Tibial artery (tissue), 4 donors: Measurements from ENCODE around the gene RIPK4.
"Not testable (repeated sequence)": the region's sequence is repeated elsewhere in the genome, so short reads cannot be mapped to it uniquely, and the experiment has no call there.

Experiments used
- DNase-seq, 2 donors: peaks; one replicate each; pipeline ENCODE4 v3.0.0-alpha.2; 2019
- H3K27ac ChIP-seq, 2 donors: fragments of 200-600 bp; sonication (generic) in 1 of 2; 1 replicate in 1 of 2; 2 replicates in 1 of 2; pipeline ENCODE4 v1.5.1; 2018 to 2019; ENCODE audit warnings: mild to moderate bottlenecking in 1 of 2
- H3K27me3 ChIP-seq, 2 donors: fragments of 200-600 bp; sonication (generic) in 1 of 2; one replicate each; pipeline versions ENCODE4 v1.5.1 to v1.6.0; 2016 to 2019
- H3K36me3 ChIP-seq, 3 donors: fragments of 200-600 bp; sonication (generic) in 2 of 3; one replicate each; pipeline ENCODE4 v1.5.1; 2016 to 2019; ENCODE audit warnings: mild to moderate bottlenecking in 2 of 3
- H3K4me1 ChIP-seq, 4 donors: fragments of 200-600 bp; sonication (generic) in 2 of 4; 1 replicate in 3 of 4; 2 replicates in 1 of 4; pipeline ENCODE4 v1.5.1; 2016 to 2019
- H3K4me3 ChIP-seq, 2 donors: fragments of 200-600 bp; sonication (generic) in 1 of 2; 1 replicate in 1 of 2; 2 replicates in 1 of 2; pipeline ENCODE4 v1.5.1; 2018 to 2019; ENCODE audit warnings: mild to moderate bottlenecking in 2 of 2
- H3K9me3 ChIP-seq, 3 donors: fragments of 200-600 bp; sonication (generic) in 1 of 3; one replicate each; pipeline ENCODE4 v1.5.1; 2016 to 2019
- CTCF ChIP-seq, 2 experiments: fragments of 200-600 bp in 1 of 2; fragments of 450-650 bp in 1 of 2; IDR thresholded peaks; one replicate each; pipeline ENCODE4 v1.5.1; 2017 to 2019; ENCODE audit warnings: antibody characterized with exemption in 2 of 2, mild to moderate bottlenecking in 1 of 2, moderate library complexity in 1 of 2
- intact Hi-C: fragments of 100-400 bp; cut with DNase I; formaldehyde crosslinking; loops from one replicate; pipeline ENCODE4 v1.15.0; 2023; ENCODE audit warnings: low total_unique reads

Gene RIPK4

GRCh38 chr21:41717573-41718330 lies 49.1 kb downstream of the RIPK4 start:
- Histone ChIP-seq H3K4me1 (peaks cover 0 to 7% (median 0%) of the 10 kb centered on the region in 4 donors), H3K27ac (no peak overlapping the region), H3K4me3 (no peak overlapping the region), H3K36me3 (no peaks in the 10 kb centered on the region), H3K27me3 (peaks cover 0 to 2% of the 10 kb centered on the region in 2 donors), H3K9me3 (no peaks in the 10 kb centered on the region)
- DNase-seq, result no peak
- no peak for TF ChIP-seq CTCF (IDR thresholded peaks at IDR 0.05)
- intact Hi-C loops, result no loop called here

- H3K27ac ChIP-seq, result no peak overlapping the region
- no peak for TF ChIP-seq CTCF (IDR thresholded peaks at IDR 0.05)
- H3K9me3 ChIP-seq, result no peaks in the 10 kb centered on the region
- H3K4me1 ChIP-seq, result peaks cover 0 to 7% (median 0%) of the 10 kb centered on the region in 4 donors
- H3K36me3 ChIP-seq, result no peaks in the 10 kb centered on the region
- H3K27me3 ChIP-seq, result peaks cover 0 to 2% of the 10 kb centered on the region in 2 donors
- intact Hi-C loops, result no loop called here
- no peak overlapping the region for H3K4me3 ChIP-seq
- no peak for DNase-seq
Measured at GRCh38 chr21:41716751-41717150, 50.1 kb downstream of the RIPK4 start.

GRCh38 chr21:41715649-41716281 lies 51.1 kb downstream of the RIPK4 start:
- Histone ChIP-seq H3K27ac (no peak overlapping the region), H3K4me3 (no peak overlapping the region), H3K9me3 (no peaks in the 10 kb centered on the region), H3K27me3 (peaks cover 0 to 2% of the 10 kb centered on the region in 2 donors), H3K36me3 (no peaks in the 10 kb centered on the region), H3K4me1 (peaks cover 0 to 7% (median 0%) of the 10 kb centered on the region in 4 donors)
- DNase-seq, result peak in 1 of 2 donors; percentile 61
- intact Hi-C loops, result no loop called here
- TF ChIP-seq CTCF (IDR thresholded peaks at IDR 0.05), result no peak

- DNase-seq, H3K4me3 ChIP-seq, H3K9me3 ChIP-seq, H3K4me1 ChIP-seq, intact Hi-C loops, H3K27ac ChIP-seq, H3K27me3 ChIP-seq, H3K36me3 ChIP-seq: not testable (repeated sequence)
Measured at GRCh38 chr21:41714299-41714865, 52.5 kb downstream of the RIPK4 start.

- H3K4me3 ChIP-seq, result no peak overlapping the region
- H3K4me1 ChIP-seq, result peaks cover 0 to 7% (median 0%) of the 10 kb centered on the region in 4 donors
- no peaks in the 10 kb centered on the region for H3K9me3 ChIP-seq
- peak in 1 of 2 donors; percentile 53 for DNase-seq
- H3K27ac ChIP-seq, result no peak overlapping the region
- intact Hi-C loops, result no loop called here
- no peak for TF ChIP-seq CTCF (IDR thresholded peaks at IDR 0.05)
- no peaks in the 10 kb centered on the region for H3K36me3 ChIP-seq
- peaks cover 0 to 2% of the 10 kb centered on the region in 2 donors for H3K27me3 ChIP-seq
Measured at GRCh38 chr21:41713495-41714281, 53.2 kb downstream of the RIPK4 start.
